ENCODE data around the gene TFAP2B. TPM values are rescaled to one million over a fixed set of nuclear protein-coding genes. Genes with fewer than 3 reads are reported as not detected.

TFAP2B gene
- polyA plus RNA-seq, 3 donors, result 0.01 TPM; not detected in 2

DNA sequence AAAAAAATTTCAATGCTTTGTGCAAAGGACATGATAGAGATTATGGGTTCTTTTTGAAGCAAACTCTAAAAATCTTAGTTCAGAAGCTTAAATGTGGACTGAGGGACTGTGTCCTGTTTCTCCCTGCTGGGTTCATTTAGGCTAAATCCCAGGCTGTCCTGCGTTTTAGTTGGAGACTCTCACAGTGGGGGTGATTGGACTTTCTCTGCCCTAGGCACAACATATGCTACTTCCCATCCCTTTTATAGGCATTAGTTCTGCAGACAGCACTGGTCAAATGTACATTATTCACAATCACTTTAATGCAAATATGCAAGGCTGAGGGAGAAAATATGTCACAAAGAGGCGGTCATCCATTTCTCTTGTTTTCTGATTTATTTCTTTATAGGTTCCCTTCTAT is 71.3 kb downstream of the TFAP2B start:
- no peak overlapping the region for H3K27ac ChIP-seq (ENCODE audit: low read depth, low read length)
- WGBS, 3 donors, result 41 to 59% (median 52%) methylated on average over 2 of the region's 2 CpGs

GRCh38 chr6:50890579-50890978 is 71.9 kb downstream of the TFAP2B start:
- H3K27ac ChIP-seq (ENCODE audit: low read depth, low read length), result no peak overlapping the region

DNA sequence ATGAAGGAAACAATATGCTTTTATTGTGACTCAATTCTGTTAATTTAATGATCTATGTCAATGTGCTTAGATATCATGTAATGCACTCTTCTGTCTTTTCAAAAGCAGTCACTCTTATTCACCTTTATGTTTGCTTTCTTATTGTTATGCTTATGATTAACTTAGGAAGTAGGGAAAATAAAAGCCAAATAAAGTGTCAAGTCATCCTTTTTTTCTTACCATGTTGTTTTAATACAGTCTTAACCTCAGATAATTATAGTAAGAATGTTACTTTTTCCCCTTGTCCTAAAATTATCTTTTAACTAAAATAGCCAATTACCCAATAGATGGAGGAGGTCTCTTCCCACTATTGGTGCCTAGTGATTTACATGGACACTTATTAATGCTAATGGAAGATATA is 72.6 kb downstream of the TFAP2B start:
- H3K27ac ChIP-seq (ENCODE audit: low read depth, low read length), result no peak overlapping the region

Other genes starting within 250 kb of the TFAP2B start
- gene TFAP2D, start 105.3 kb upstream of the TFAP2B start, polyA plus RNA-seq, result under 1 TPM in 1 of 3 donors, not detected in 2; 0.22 TPM

Measured in adipose tissue (tissue), 3 donors.